PC-9 (cell line): Measurements from ENCODE around the gene CNNM2. TPM values are rescaled to one million over a fixed set of nuclear protein-coding genes. Genes with fewer than 3 reads are reported as not detected.

Experiments used
- BruUV-seq: library from RNA; stranded (reverse); fragments of 400-500 nt; replicated peaks from 2 replicates; lab custom pipeline; 2021; lab: Mats Ljungman, UMichigan
- CTCF ChIA-PET: fragments of 300-600 bp; sonication (Branson Sonifier 250); formaldehyde crosslinking; loops from one replicate; lab custom pipeline; 2022; ENCODE audit warnings: antibody characterized with exemption; lab: Charles Lee
- POLR2A ChIA-PET: fragments of 300-600 bp; sonication (Branson Sonifier 250); formaldehyde crosslinking; loops from one replicate; lab custom pipeline; 2022; ENCODE audit warnings: antibody characterized with exemption; ENCODE audit not compliant: unreplicated experiment; lab: Charles Lee
- DNase-seq, 2 experiments: peaks; one replicate each; pipeline versions ENCODE4 v3.0.0 to v3.0.0-alpha.2; 2015 to 2022; ENCODE audit warnings: mixed read lengths in 1 of 2
- H2AFZ ChIP-seq: fragments of 200-600 bp; sonication (generic); 2 replicates; pipeline ENCODE4 v1.8.1; 2017; ENCODE audit warnings: antibody characterized with exemption
- H3F3A ChIP-seq: fragments of 200-600 bp; sonication (generic); 2 replicates; pipeline ENCODE4 v1.8.1; 2017; ENCODE audit warnings: antibody characterized with exemption, mild to moderate bottlenecking, low read depth; ENCODE audit not compliant: insufficient read depth
- H3K27ac ChIP-seq: fragments of 200-600 bp; sonication (generic); 2 replicates; pipeline ENCODE4 v1.6.1; 2016; ENCODE audit warnings: mixed run types
- H3K27me3 ChIP-seq: fragments of 200-600 bp; sonication (generic); 2 replicates; pipeline ENCODE4 v1.6.1; 2016; ENCODE audit warnings: low read depth, mixed run types; ENCODE audit not compliant: insufficient read depth
- H3K36me3 ChIP-seq: fragments of 200-600 bp; sonication (generic); 2 replicates; pipeline ENCODE4 v1.6.1; 2016; ENCODE audit warnings: low read depth, mixed run types
- H3K4me1 ChIP-seq: fragments of 200-600 bp; sonication (generic); replicated peaks from 2 replicates; pipeline ENCODE4 v1.6.1; 2016; ENCODE audit warnings: mixed run types; ENCODE audit not compliant: insufficient read depth
- H3K4me2 ChIP-seq: fragments of 200-600 bp; sonication (generic); 2 replicates; pipeline ENCODE4 v1.6.1; 2017; ENCODE audit warnings: mixed run types
- H3K4me3 ChIP-seq: fragments of 200-600 bp; sonication (generic); 2 replicates; pipeline ENCODE4 v1.6.1; 2016; ENCODE audit warnings: mixed run types
- H3K79me2 ChIP-seq: fragments of 200-600 bp; sonication (generic); 2 replicates; pipeline ENCODE4 v1.6.1; 2017; ENCODE audit warnings: low read depth, mixed run types
- H3K9me2 ChIP-seq: fragments of 200-600 bp; sonication (generic); 2 replicates; pipeline ENCODE4 v1.8.1; 2017; ENCODE audit warnings: mild to moderate bottlenecking; ENCODE audit not compliant: insufficient read depth
- H3K9me3 ChIP-seq: fragments of 200-600 bp; sonication (generic); 2 replicates; pipeline ENCODE4 v1.8.1; 2016; ENCODE audit warnings: low read depth; ENCODE audit not compliant: insufficient read depth
- H4K20me1 ChIP-seq: fragments of 200-600 bp; sonication (generic); 2 replicates; pipeline ENCODE4 v1.8.1; 2017; ENCODE audit not compliant: insufficient read depth
- CTCF ChIP-seq: fragments of 200-600 bp; sonication (generic); conservative IDR thresholded peaks from 2 replicates; pipeline ENCODE4 v1.6.1; 2017; ENCODE audit warnings: mixed run types, antibody characterized with exemption, mild to moderate bottlenecking, moderate library complexity
- EZH2 ChIP-seq: fragments of 200-600 bp; sonication (generic); IDR thresholded peaks from 2 replicates; pipeline ENCODE4 v1.8.0; 2017; ENCODE audit warnings: antibody characterized with exemption, low read depth
- intact Hi-C: fragments of 100-400 bp; cut with micrococcal nuclease; formaldehyde crosslinking; loops from one replicate; pipeline ENCODE4 v1.10.0; 2022; ENCODE audit not compliant: unreplicated experiment
- total RNA-seq: library from RNA; stranded (reverse); gene quantifications from 2 replicates; pipeline ENCODE4 v1.2.3, GENCODE V29; 2021

The CNNM2 gene
- total RNA-seq, 1 experiment from 2014 or later, result 8.8 TPM

GRCh38 chr10:103042908-103043307, 124.8 kb downstream of the CNNM2 start:
- H4K20me1 ChIP-seq, result no peaks in the 10 kb centered on the region
- H3K4me3 ChIP-seq, result no peak overlapping the region
- no peaks in the 10 kb centered on the region for H3K36me3 ChIP-seq
- H3K79me2 ChIP-seq, result no peaks in the 10 kb centered on the region
- no peaks in the 10 kb centered on the region for H3K9me2 ChIP-seq
- H3K9me3 ChIP-seq, result no peaks in the 10 kb centered on the region
- no peaks in the 10 kb centered on the region for H3F3A ChIP-seq
- DNase-seq, result no peak
- BruUV-seq, result no TSS peak
- no peak overlapping the region for H3K4me2 ChIP-seq
- ChIA-PET CTCF (interaction anchor here (0.6 kb wide), 1 partner anchor 77 kb away, joined by 4 read pairs; no protein-coding TSS in a partner anchor), POLR2A (no interaction called here)
- no peaks in the 10 kb centered on the region for H3K27me3 ChIP-seq
- H3K4me1 ChIP-seq, result no peaks in the 10 kb centered on the region
- intact Hi-C loops, result no loop called here
- no peak overlapping the region for H2AFZ ChIP-seq
- no peak overlapping the region for H3K27ac ChIP-seq
- TF ChIP-seq CTCF (no peak), EZH2 (no peak)

GRCh38 chr10:103044942-103045489, 126.9 kb downstream of the CNNM2 start:
- no peaks in the 10 kb centered on the region for H3F3A ChIP-seq
- no peaks in the 10 kb centered on the region for H3K9me2 ChIP-seq
- H2AFZ ChIP-seq, result no peak overlapping the region
- no peak for TF ChIP-seq EZH2
- TF ChIP-seq CTCF, result no peak
- no peaks in the 10 kb centered on the region for H3K79me2 ChIP-seq
- H3K4me2 ChIP-seq, result no peak overlapping the region
- no peaks in the 10 kb centered on the region for H3K9me3 ChIP-seq
- POLR2A ChIA-PET, result interaction anchor here (0.5 kb wide), 1 partner anchor 185 kb away, joined by 6 read pairs; no protein-coding TSS in a partner anchor
- no peaks in the 10 kb centered on the region for H4K20me1 ChIP-seq
- DNase-seq, result no peak
- BruUV-seq, result no TSS peak
- intact Hi-C loops, result no loop called here
- no peaks in the 10 kb centered on the region for H3K36me3 ChIP-seq
- no peaks in the 10 kb centered on the region for H3K4me1 ChIP-seq
- CTCF ChIA-PET, result no interaction called here
- no peaks in the 10 kb centered on the region for H3K27me3 ChIP-seq
- no peak overlapping the region for H3K4me3 ChIP-seq
- H3K27ac ChIP-seq, result no peak overlapping the region

- no peak overlapping the region for H3K27ac ChIP-seq
- no peaks in the 10 kb centered on the region for H3K4me1 ChIP-seq
- BruUV-seq, result no TSS peak
- intact Hi-C loops, result no loop called here
- no peak overlapping the region for H3K4me2 ChIP-seq
- POLR2A ChIA-PET, result no interaction called here
- TF ChIP-seq CTCF, result no peak
- TF ChIP-seq EZH2, result no peak
- H3K9me2 ChIP-seq, result no peaks in the 10 kb centered on the region
- no peaks in the 10 kb centered on the region for H3K36me3 ChIP-seq
- no peak overlapping the region for H3K4me3 ChIP-seq
- no peaks in the 10 kb centered on the region for H3K27me3 ChIP-seq
- no peaks in the 10 kb centered on the region for H3K9me3 ChIP-seq
- no peaks in the 10 kb centered on the region for H3K79me2 ChIP-seq
- DNase-seq, result no peak
- no peak overlapping the region for H2AFZ ChIP-seq
- CTCF ChIA-PET, result no interaction called here
- H3F3A ChIP-seq, result no peaks in the 10 kb centered on the region
- H4K20me1 ChIP-seq, result no peaks in the 10 kb centered on the region
These were observed 127.9 kb downstream of the CNNM2 start for GRCh38 chr10:103045961-103046360.
